HG03571 (cell line): ENCODE data around the gene PCDHB14.
"Not testable (repeated sequence)": the region's sequence is repeated elsewhere in the genome, so short reads cannot be mapped to it uniquely, and the experiment has no call there.

Source experiments
- ATAC-seq: cut with Tn5 transposase; IDR thresholded peaks from one replicate; pipeline ENCODE4 v1.9.1; 2021; ENCODE audit not compliant: unreplicated experiment

Gene PCDHB14

GRCh38 chr5:141223112-141223783, at the start of gene PCDHB14:
Gene PCDHB14, plus strand, starts transcription at chr5:141223343. Its CDS starts 163 bp downstream, at chr5:141223506.
- no peak for ATAC-seq

DNA sequence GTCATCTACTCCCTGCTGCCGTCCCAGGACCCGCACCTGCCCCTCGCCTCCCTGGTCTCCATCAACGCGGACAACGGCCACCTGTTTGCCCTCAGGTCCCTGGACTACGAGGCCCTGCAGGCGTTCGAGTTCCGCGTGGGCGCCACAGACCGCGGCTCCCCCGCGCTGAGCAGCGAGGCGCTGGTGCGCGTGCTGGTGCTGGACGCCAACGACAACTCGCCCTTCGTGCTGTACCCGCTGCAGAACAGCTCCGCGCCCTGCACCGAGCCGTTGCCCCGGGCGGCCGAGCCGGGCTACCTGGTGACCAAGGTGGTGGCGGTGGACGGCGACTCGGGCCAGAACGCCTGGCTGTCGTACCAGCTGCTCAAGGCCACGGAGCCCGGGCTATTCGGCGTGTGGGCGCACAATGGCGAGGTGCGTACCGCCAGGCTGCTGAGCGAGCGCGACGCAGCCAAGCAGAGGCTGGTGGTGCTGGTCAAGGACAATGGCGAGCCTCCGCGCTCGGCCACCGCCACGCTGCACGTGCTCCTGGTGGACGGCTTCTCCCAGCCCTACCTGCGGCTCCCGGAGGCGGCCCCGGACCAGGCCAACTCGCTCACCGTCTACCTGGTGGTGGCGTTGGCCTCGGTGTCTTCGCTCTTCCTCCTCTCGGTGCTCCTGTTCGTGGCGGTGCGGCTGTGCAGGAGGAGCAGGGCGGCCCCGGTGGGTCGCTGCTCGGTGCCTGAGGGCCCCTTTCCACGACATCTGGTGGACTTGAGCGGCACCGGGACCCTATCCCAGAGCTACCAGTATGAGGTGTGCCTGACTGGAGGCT, 48.6 kb upstream of the PCDHB14 start:
- not testable (repeated sequence) for ATAC-seq

- ATAC-seq = no peak
Measured at GRCh38 chr5:141175933-141176332, 47.2 kb upstream of the PCDHB14 start.

DNA sequence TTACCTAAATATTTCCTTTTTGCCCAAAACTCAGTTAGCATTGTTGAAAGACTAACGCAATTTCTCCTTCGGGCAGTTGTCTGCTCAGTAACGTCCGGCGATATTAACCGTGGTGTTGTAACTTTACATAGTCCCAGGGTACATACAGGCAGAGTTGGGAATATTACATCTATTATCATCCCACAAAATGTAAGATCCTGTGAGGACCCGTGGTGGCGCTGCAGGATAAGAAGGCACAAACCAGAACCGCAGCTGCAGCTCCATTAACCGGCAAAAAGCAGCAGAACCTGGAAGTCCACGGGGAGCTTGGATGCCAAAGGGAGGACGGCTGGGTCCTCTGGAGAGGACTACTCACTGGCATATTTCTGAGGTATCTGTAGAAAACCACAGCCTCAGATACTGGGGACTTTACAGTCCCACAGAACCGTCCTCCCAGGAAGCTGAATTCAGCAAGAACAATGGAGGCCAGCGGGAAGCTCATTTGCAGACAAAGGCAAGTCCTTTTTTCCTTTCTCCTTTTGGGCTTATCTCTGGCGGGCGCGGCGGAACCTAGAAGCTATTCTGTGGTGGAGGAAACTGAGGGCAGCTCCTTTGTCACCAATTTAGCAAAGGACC, 45.5 kb upstream of the PCDHB14 start, which contains the start of gene PCDHB8:
PCDHB8 (plus strand) TSS at position 214 of the 615 bp plus-strand sequence; CDS start at position 459, 245 bp downstream.
- not testable (repeated sequence) for ATAC-seq

DNA sequence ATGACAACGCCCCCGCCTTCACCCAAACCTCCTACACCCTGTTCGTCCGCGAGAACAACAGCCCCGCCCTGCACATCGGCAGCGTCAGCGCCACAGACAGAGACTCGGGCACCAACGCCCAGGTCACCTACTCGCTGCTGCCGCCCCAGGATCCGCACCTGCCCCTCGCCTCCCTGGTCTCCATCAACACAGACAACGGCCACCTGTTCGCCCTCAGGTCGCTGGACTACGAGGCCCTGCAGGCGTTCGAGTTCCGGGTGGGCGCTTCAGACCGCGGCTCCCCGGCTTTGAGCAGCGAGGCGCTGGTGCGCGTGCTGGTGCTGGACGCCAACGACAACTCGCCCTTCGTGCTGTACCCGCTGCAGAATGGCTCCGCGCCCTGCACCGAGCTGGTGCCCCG, 43.8 kb upstream of the PCDHB14 start:
- ATAC-seq = not testable (repeated sequence)

DNA sequence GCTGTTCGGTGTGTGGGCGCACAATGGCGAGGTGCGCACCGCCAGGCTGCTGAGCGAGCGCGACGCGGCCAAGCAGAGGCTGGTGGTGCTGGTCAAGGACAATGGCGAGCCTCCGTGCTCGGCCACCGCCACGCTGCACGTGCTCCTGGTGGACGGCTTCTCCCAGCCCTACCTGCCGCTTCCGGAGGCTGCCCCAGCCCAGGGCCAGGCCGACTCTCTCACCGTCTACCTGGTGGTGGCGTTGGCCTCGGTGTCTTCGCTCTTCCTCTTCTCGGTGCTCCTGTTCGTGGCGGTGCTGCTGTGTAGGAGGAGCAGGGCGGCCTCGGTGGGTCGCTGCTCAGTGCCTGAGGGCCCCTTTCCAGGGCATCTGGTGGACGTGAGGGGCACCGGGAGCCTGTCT, 43.3 kb upstream of the PCDHB14 start:
- ATAC-seq = not testable (repeated sequence)

- ATAC-seq = no peak
Measured at GRCh38 chr5:141180313-141180712, 42.8 kb upstream of the PCDHB14 start.

GRCh38 chr5:141182248-141182647, 40.9 kb upstream of the PCDHB14 start, which contains the start of gene PCDHB16:
Gene PCDHB16, plus strand, starts transcription at chr5:141182387. Its CDS starts 173 bp downstream, at chr5:141182560.
- ATAC-seq = no peak

GRCh38 chr5:141184117-141184855, 38.9 kb upstream of the PCDHB14 start:
- not testable (repeated sequence) for ATAC-seq

GRCh38 chr5:141186897-141187512, 36.1 kb upstream of the PCDHB14 start, which contains the start of gene PCDHB9:
Gene PCDHB9, plus strand, starts transcription at chr5:141187161. Its CDS starts 158 bp downstream, at chr5:141187319.
- ATAC-seq = no peak

DNA sequence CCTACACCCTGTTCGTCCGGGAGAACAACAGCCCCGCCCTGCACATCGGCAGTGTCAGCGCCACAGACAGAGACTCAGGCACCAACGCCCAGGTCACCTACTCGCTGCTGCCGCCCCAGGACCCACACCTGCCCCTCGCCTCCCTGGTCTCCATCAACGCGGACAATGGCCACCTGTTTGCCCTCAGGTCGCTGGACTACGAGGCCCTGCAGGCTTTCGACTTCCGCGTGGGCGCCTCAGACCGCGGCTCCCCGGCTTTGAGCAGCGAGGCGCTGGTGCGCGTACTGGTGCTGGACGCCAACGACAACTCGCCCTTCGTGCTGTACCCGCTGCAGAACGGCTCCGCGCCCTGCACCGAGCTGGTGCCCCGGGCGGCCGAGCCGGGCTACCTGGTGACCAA, 34.5 kb upstream of the PCDHB14 start:
- not testable (repeated sequence) for ATAC-seq

GRCh38 chr5:141189131-141189530, 34.0 kb upstream of the PCDHB14 start:
- not testable (repeated sequence) for ATAC-seq

DNA sequence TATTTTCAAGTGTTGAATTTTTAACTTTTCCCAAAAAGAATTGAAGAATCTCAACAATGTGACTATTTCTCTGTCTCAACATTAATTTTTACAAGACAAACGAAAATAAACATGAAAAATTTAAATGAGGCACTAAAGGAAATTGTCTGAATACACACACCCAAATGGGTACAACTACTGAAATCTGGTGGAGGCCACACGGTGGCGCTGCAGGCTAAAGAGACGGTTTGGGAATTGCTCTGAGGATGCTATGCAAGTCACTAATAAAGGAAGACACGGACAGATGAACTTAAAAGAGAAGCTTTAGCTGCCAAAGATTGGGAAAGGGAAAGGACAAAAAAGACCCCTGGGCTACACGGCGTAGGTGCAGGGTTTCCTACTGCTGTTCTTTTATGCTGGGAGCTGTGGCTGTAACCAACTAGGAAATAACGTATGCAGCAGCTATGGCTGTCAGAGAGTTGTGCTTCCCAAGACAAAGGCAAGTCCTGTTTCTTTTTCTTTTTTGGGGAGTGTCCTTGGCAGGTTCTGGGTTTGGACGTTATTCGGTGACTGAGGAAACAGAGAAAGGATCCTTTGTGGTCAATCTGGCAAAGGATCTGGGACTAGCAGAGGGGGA, 30.9 kb upstream of the PCDHB14 start, which contains the start of gene PCDHB10:
PCDHB10 (plus strand) TSS at position 244 of the 616 bp plus-strand sequence; CDS start at position 444, 200 bp downstream.
- no peak for ATAC-seq

- not testable (repeated sequence) for ATAC-seq
Measured at GRCh38 chr5:141194332-141194731, 28.8 kb upstream of the PCDHB14 start.

GRCh38 chr5:141196363-141196762, 26.8 kb upstream of the PCDHB14 start:
- ATAC-seq = no peak

DNA sequence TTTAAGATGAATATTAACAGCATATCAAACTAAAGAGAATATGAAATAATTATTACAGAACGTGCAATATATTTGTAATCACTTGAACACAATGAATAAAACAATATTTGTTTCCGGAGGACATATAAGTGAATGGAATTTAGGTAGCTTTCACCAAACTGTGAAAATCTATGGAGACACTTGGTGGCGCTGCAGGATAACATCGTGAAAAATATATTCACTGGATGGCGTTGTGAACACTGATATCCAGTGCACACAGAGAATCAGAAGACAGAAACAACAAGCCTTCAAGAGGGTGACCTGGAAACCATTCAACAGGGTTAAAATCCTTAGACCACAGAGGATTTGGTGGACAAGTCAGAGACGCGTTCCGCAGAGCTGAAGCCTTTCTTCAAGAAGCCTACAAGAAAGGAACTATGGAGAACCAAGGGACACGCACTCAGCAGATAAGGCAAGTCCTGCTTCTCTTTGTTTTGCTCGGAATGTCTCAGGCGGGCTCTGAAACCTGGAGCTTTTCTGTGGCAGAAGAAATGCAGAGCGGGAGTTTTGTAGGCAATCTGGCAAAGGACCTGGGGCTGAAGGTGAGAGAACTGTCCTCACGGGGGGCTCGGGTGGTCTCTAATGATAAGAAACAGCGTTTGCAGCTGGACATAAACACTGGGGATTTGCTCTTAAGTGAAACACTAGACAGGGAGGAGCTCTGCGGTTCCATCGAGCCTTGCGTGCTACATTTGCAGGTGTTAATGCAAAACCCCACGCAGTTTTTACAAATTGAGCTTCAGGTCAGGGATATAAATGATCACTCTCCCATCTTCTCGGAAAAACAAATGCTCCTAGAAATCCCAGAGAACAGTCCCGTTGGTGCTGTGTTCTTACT, 23.5 kb upstream of the PCDHB14 start, which contains the start of gene PCDHB11:
PCDHB11 (plus strand) TSS at position 269 of the 877 bp plus-strand sequence; CDS start at position 417, 148 bp downstream.
- ATAC-seq = no peak

- not testable (repeated sequence) for ATAC-seq
Measured at GRCh38 chr5:141201126-141201525, 22.0 kb upstream of the PCDHB14 start.

DNA sequence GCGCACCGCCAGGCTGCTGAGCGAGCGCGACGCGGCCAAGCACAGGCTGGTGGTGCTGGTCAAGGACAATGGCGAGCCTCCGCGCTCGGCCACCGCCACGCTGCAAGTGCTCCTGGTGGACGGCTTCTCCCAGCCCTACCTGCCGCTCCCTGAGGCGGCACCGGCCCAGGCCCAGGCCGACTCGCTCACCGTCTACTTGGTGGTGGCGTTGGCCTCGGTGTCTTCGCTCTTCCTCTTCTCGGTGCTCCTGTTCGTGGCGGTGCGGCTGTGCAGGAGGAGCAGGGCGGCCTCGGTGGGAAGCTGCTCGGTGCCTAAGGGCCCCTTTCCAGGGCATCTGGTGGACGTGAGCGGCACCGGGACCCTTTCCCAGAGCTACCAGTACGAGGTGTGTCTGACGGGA, 21.5 kb upstream of the PCDHB14 start:
- not testable (repeated sequence) for ATAC-seq
